ENCODE data around the gene IREB2. TPM values are rescaled to one million over a fixed set of nuclear protein-coding genes. Genes with fewer than 3 reads are reported as not detected.
A peak's percentile ranks its signal among the peaks of the same experiment; 100 is the strongest.

Gene IREB2
- total and polyA plus RNA-seq, 2 of the 13 experiments (the other 11 are each of a cell fraction or from before 2014, with no cell fraction given), result 24.2 to 30.4 TPM

GRCh38 chr15:78438619-78439285 lies 736 bp downstream of the IREB2 start (continued):
- TF ChIP-seq ZNF710 (CRISPR knock-in tag; IDR thresholded peaks at IDR 0.05; ENCODE audit: borderline replicate concordance) (peak; percentile 45; the same call in 1 of the 2 replicates), ZNF83 (CRISPR knock-in tag; IDR thresholded peaks at IDR 0.05; ENCODE audit: borderline replicate concordance) (no peak), RARA (CRISPR knock-in tag; IDR thresholded peaks at IDR 0.05) (peak; percentile 48; the same call in 1 of the 2 replicates), TBP (CRISPR knock-in tag; IDR thresholded peaks at IDR 0.05) (no peak), ZFP36L1 (CRISPR knock-in tag; IDR thresholded peaks at IDR 0.05) (no peak), EHMT2 (IDR thresholded peaks at IDR 0.05; ENCODE audit: borderline replicate concordance, low read depth, low read length) (no peak), HOXA3 (CRISPR knock-in tag; IDR thresholded peaks at IDR 0.05) (no peak), HIC2 (CRISPR knock-in tag; IDR thresholded peaks at IDR 0.05; ENCODE audit: low read depth) (0 out of 2 replicates have a peak, but pooled peaks have one; percentile 11), ZNF577 (CRISPR knock-in tag; IDR thresholded peaks at IDR 0.05; ENCODE audit: borderline replicate concordance, low read depth) (no peak), ZC3H4 (CRISPR knock-in tag; IDR thresholded peaks at IDR 0.05; ENCODE audit: borderline replicate concordance) (0 out of 2 replicates have a peak, but pooled peaks have one; percentile 45), NKX3-1 (CRISPR knock-in tag; IDR thresholded peaks at IDR 0.05) (0 out of 2 replicates have a peak, but pooled peaks have one; percentile 48), ZNF768 (CRISPR knock-in tag; IDR thresholded peaks at IDR 0.05) (peak; percentile 60; the same call in 1 of the 2 replicates), HNF4G (IDR thresholded peaks at IDR 0.05; ENCODE audit: borderline replicate concordance, low read depth, low read length) (no peak), HNF4G (CRISPR knock-in tag; IDR thresholded peaks at IDR 0.05; ENCODE audit: borderline replicate concordance, low read depth) (0 out of 2 replicates have a peak, but pooled peaks have one; percentile 10), XRCC5 (optimal IDR thresholded peaks at IDR 0.05; ENCODE audit: low read length) (peak; percentile 44), SP1 (IDR thresholded peaks at IDR 0.05) (no peak), SP1 (CRISPR knock-in tag; IDR thresholded peaks at IDR 0.05) (no peak), THAP9 (CRISPR knock-in tag; IDR thresholded peaks at IDR 0.05; ENCODE audit: borderline replicate concordance) (peak; percentile 34; the same call in 1 of the 2 replicates), BRD4 (CRISPR knock-in tag; IDR thresholded peaks at IDR 0.05) (0 out of 2 replicates have a peak, but pooled peaks have one; percentile 4), GLI4 (CRISPR knock-in tag; IDR thresholded peaks at IDR 0.05; ENCODE audit: borderline replicate concordance) (0 out of 2 replicates have a peak, but pooled peaks have one; percentile 44), WIZ (CRISPR knock-in tag; IDR thresholded peaks at IDR 0.05) (no peak), FOXM1 (CRISPR knock-in tag; IDR thresholded peaks at IDR 0.05) (no peak), FOXC1 (CRISPR knock-in tag; IDR thresholded peaks at IDR 0.05; ENCODE audit: borderline replicate concordance) (peak; percentile 63; the same call in 1 of the 2 replicates)

Data from HepG2 (cell line).